Measurements from ENCODE around the gene NR4A3. TPM values are rescaled to one million over a fixed set of nuclear protein-coding genes. Genes with fewer than 3 reads are reported as not detected.

Gene NR4A3
- total RNA-seq, 1 donor from 2014 or later: 6.2 TPM

DNA sequence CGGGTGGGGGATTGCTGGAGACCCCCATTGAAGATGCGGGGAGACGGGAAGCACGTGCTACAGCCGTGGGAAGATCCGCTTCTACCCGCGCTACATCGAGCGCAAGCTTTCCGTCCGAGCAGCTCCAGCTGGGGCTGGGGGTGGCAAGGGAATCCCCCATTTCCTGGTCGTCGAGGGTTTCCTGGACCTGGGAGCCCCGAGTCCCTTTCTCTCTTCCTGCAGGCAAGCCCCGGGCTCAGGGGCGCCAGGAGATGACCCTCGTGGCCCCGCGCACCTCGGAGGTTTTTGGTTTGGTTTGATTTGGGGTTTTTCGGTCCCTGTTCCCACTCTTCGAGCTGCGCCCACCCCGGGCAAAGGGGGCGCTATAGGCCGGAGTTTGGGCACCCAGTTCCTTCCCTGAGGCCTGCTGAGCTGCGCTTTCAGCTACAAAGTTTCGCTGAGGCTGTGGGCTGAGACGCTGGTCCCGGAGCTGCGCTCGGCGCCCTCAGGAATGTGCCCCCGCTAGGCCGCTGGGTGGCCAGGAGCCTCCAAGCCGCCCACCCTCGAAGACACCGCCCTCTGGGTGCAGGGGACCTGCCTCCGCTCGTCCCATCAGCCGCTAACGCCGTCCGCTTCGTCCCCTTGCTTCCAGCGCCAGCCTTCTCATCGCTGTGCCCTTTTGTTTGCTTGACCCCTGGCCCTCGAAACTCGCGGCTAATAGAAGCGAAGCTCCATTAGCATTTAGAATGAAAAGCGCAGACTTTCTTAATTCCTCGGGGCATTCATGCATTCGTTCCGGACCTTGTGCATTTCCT, 2.9 kb downstream of the NR4A3 start:
- H3K36me3 ChIP-seq: peaks cover 7% of the 10 kb centered on the region
- peaks cover 57% of the 10 kb centered on the region for H3K4me1 ChIP-seq
- H3K4me3 ChIP-seq: peak overlapping the region; percentile 84
- H3K27me3 ChIP-seq (ENCODE audit: low read depth): peaks cover 53% of the 10 kb centered on the region
- DNase-seq: no peak
- intact Hi-C loops (cut with micrococcal nuclease): no loop called here
- no peak overlapping the region for H3K27ac ChIP-seq (replicated peaks)
- TF ChIP-seq, protein P1, sequence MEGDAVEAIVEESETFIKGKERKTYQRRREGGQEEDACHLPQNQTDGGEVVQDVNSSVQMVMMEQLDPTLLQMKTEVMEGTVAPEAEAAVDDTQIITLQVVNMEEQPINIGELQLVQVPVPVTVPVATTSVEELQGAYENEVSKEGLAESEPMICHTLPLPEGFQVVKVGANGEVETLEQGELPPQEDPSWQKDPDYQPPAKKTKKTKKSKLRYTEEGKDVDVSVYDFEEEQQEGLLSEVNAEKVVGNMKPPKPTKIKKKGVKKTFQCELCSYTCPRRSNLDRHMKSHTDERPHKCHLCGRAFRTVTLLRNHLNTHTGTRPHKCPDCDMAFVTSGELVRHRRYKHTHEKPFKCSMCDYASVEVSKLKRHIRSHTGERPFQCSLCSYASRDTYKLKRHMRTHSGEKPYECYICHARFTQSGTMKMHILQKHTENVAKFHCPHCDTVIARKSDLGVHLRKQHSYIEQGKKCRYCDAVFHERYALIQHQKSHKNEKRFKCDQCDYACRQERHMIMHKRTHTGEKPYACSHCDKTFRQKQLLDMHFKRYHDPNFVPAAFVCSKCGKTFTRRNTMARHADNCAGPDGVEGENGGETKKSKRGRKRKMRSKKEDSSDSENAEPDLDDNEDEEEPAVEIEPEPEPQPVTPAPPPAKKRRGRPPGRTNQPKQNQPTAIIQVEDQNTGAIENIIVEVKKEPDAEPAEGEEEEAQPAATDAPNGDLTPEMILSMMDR (IDR thresholded peaks at IDR 0.05; ENCODE audit: borderline replicate concordance): peak; percentile 27
- no peaks in the 10 kb centered on the region for H3K9me3 ChIP-seq (replicated peaks)

DNA sequence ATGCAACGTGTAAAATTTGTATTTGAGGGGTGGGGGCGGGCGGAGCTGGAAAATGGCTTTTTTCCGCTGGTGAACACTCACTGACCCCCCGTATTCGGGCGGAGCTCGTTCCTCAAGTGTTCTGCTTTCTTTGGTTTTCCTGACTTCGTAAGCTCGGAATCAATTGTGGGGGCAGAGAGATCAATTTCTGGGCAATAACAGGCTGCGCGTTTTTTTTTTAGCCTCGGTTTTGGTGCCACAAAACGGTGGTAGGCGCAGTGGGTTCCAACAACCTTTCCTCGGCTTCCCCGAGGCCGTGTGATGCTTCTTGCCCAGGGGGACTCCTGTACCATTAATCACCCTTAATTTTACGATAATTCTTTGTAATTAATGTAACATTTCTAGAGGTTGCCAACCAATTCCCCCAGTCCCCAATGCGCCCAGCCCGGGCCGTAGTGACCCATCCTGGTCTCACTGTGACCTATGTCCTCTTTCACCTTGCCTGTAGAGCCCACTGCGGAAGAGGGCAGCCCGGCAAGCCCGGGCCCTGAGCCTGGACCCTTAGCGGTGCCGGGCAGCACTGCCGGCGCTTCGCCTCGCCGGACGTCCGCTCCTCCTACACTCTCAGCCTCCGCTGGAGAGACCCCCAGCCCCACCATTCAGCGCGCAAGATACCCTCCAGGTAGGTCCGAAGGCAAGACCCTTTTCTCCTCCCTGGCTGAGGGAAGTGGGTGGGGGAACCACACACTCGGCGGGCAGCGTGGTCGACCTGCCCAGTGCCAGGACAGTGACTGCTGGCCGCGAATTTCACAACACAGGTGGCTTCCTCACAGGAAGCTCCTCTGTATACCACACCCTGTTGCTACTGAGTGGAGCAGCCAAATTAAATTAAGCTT, 3.7 kb downstream of the NR4A3 start:
- no peak for DNase-seq
- TF ChIP-seq, protein P1 (IDR thresholded peaks at IDR 0.05; ENCODE audit: borderline replicate concordance): no peak
- no peaks in the 10 kb centered on the region for H3K9me3 ChIP-seq (replicated peaks)
- peaks cover 57% of the 10 kb centered on the region for H3K27me3 ChIP-seq (ENCODE audit: low read depth)
- peaks cover 13% of the 10 kb centered on the region for H3K36me3 ChIP-seq
- H3K4me3 ChIP-seq: peak overlapping the region; percentile 84
- no peak overlapping the region for H3K27ac ChIP-seq (replicated peaks)
- H3K4me1 ChIP-seq: peaks cover 53% of the 10 kb centered on the region
- intact Hi-C loops (cut with micrococcal nuclease): no loop called here

DNA sequence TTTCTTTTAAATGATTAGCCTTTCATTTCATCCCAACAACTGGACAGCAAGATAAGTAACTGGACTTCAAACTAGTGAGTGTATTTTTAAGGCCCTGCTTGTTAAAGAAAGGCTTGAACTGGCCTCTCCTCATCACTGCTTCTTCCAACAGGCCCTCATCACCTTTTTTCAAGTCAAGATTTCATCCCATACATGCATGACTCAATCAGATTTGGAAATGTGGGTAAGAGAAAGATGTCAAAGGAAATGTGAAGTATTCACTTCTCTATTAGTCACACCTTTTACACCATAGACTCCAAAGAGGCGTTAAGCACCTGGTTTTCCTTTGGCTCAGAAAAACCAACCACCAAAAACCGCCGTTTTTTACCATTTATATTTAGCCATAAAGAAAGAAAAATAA, 4.9 kb downstream of the NR4A3 start:
- Histone ChIP-seq H3K4me3 (no peak overlapping the region), H3K4me1 (peaks cover 42% of the 10 kb centered on the region), H3K27ac (replicated peaks) (no peak overlapping the region), H3K9me3 (replicated peaks) (no peaks in the 10 kb centered on the region), H3K36me3 (peaks cover 13% of the 10 kb centered on the region), H3K27me3 (ENCODE audit: low read depth) (peaks cover 57% of the 10 kb centered on the region)
- DNase-seq: no peak
- intact Hi-C loops (cut with micrococcal nuclease): no loop called here
- TF ChIP-seq, protein P1 (IDR thresholded peaks at IDR 0.05; ENCODE audit: borderline replicate concordance): no peak

DNA sequence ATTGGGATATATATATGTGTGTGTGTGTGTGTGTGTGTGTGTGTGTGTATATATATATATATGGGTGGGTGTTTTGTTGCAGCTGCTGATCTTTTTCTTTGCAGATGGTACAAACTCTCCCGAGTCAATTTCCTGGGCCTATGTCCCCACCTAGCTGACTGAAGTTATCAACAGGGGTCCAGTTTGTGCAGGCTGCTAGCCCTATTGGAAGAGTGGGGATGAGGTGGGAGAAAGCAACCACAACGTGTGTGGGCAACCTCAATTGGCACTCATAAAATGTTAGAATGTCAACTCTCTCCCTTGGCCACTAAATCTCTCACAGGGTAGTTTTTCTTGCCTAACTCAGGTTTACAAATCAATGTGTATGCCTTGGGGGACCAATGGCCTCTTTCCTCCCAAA, 5.6 kb downstream of the NR4A3 start:
- TF ChIP-seq, protein P1 (IDR thresholded peaks at IDR 0.05; ENCODE audit: borderline replicate concordance): no peak

GRCh38 chr9:99828054-99828416, 6.3 kb downstream of the NR4A3 start:
- intact Hi-C loops (cut with micrococcal nuclease): no loop called here

More for the DNA sequence above, 5.6 kb downstream of the NR4A3 start:
- H3K36me3 ChIP-seq: peaks cover 13% of the 10 kb centered on the region
- intact Hi-C loops (cut with micrococcal nuclease): no loop called here
- peaks cover 36% of the 10 kb centered on the region for H3K4me1 ChIP-seq
- no peaks in the 10 kb centered on the region for H3K9me3 ChIP-seq (replicated peaks)
- H3K27ac ChIP-seq (replicated peaks): no peak overlapping the region
- H3K4me3 ChIP-seq: no peak overlapping the region
- DNase-seq: no peak
- H3K27me3 ChIP-seq (ENCODE audit: low read depth): peaks cover 57% of the 10 kb centered on the region

More at GRCh38 chr9:99828054-99828416, 6.3 kb downstream of the NR4A3 start:
- no peak overlapping the region for H3K27ac ChIP-seq (replicated peaks)
- peaks cover 15% of the 10 kb centered on the region for H3K36me3 ChIP-seq
- peaks cover 57% of the 10 kb centered on the region for H3K27me3 ChIP-seq (ENCODE audit: low read depth)
- TF ChIP-seq, protein P1 (IDR thresholded peaks at IDR 0.05; ENCODE audit: borderline replicate concordance): no peak
- H3K4me1 ChIP-seq: peaks cover 28% of the 10 kb centered on the region
- DNase-seq: no peak
- no peaks in the 10 kb centered on the region for H3K9me3 ChIP-seq (replicated peaks)
- H3K4me3 ChIP-seq: no peak overlapping the region

Measured in left ventricle myocardium inferior (tissue), 1 donor.